ENCODE measurements around the gene AGAP2. TPM values are rescaled to one million over a fixed set of nuclear protein-coding genes. Genes with fewer than 3 reads are reported as not detected.

AGAP2 gene
- total RNA-seq, 1 donor from 2014 or later = 0.20 TPM

DNA sequence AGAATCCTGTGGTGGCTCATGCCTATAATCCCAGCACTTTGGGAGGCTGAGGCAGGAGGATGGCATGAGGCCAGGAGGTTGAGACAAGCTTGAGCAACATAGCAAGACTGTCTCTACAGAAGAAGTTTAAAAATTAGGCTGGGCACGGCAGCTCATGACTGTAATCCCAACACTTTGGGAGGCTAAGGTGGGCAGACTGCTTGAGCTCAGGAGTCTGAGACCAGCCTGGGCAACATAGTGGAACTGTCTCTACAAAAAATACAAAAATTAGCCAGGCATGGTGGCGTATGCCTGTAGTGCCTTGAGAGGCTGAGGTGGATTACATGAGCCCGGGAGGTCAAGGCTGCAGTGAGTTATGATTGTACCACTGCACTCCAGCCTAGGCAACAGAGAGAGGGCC lies 29.3 kb upstream of the AGAP2 start:
- DNase-seq (ENCODE audit: low read depth in 2 of 2) = no peak

DNA sequence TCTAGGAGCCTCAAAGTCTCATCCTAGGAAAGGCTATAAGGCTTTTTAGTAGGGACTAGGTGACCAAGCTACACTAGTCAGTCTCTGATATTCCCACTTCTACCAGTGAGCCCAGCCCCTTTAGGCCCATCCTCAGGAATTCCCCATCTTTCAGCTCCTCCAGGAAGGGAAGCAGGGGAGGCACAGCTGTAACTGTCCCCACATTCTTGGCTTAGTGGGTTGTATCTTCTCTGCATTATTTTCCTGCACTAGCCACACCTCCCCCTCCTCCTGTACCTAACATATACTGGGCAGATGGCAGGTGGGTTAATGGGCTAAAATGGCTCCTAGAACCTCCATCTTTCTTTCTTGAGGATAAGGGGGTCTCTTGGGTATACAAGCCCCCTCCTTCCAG lies 28.8 kb upstream of the AGAP2 start:
- no peak for DNase-seq (ENCODE audit: low read depth in 2 of 2)

DNA sequence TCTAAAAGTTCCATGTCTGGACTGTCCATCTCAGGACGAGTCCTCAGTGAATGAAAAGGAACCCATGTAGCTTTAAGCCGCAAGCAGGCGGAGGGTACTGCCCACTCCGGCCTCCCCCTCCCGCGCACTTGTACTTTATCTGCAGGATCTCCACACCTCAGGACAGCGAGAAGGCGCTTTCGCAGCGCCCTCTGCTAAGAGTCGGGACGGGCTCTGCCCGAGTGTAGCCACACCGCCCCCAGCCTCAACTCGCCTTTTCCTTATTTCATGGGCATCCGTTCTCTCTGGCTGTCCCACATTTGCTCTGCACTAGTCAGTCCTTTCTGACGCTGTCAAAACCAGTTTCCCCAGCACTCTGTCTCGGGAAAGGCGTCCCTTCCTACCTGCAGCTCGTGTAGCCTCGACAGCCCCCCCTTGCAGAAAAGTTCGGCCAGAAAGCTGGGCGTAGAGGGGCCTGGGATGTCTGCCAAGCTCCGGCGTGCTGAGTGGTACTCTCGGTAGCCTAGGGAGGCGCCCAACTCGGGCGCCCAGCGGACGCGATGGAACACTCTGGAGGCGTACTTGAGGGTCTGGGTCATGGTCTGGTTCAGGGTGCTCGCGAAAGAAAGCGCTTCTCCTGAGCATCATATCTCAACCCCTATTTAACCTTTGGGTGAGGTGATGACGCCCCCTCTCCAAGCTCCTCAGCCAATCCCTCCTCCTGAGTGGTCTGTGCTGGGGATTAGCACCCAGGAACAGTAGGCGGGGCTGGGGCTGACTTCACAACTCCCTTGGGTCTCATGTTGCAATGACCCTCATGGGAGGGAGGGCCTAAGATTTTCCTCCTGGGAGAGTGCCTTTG lies 28.1 kb upstream of the AGAP2 start, which contains the start of gene CYP27B1:
Gene CYP27B1, minus strand, starts transcription at position 615 of the 841 bp plus-strand sequence. Its CDS starts 37 bp downstream, at position 578.
- DNase-seq (ENCODE audit: low read depth in 2 of 2) = no peak

DNA sequence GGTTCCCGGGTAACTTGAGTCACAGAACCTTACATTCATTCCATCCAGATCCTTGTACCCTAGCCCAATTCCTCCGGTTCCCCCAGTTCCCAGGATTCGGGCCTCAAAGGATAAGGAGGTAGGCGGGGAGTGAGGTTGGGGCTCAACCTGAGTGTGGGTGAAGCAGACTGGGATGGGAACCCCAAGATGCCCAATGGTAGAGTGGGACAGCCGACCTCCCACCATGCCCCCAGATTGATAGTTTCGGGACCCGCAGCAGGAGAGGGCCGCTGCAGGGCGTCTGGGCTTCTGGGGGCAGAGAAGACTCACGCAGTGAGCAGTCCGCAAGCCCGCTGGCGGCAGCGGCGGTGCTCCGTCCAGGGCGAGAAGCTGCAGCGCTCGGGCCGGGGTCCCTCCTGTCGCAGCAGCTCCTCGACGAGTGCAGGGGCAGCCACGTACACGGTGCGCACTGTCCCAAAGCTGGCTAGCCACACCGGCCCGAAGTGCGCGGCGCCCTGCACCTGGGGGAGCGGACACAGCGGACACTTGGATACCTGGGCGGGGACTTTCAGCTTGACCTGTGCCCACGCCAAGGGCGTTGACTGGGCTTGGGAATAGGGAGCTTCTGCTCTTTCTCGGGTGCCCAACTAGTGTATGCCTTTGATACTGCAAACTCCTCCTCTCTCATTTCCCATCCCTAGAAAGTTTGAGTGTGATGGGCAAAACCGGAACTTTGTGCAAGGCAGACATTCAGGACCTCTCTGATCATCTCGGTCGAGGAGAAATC lies 27.3 kb upstream of the AGAP2 start:
- no peak for DNase-seq (ENCODE audit: low read depth in 2 of 2)

DNA sequence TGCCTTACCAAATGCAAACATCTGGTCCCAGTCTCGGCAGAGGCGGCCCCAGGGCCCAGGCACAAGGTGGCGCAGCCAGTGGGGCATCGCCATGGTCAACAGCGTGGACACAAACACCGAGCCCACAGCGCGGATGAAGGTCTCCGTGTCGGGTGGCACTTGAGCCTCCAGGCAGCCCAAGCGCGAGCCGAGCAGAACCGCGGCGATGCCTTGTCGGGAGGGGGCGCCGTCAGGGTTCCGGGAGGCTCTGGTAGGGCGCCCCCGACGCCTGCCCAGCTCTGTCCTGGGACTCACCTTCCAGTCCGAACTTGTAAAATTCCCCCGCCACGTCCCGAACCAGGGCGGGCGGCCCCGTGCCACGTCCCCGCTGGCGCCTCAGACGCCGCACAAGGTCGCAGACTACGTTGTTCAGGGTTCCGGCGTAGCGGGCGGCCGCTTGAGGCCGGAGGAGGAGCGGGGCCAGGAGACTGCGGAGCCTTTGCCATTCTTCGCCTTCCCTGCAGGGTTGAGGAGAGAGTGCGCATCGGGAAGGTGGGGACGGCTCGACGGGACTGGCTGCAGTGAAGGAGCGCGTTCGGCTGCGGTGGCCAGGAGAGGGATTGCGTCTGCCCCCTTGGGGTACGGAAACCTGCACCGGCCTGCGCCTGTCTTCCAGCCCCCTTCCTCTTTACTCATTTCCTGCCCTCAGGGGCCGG lies 26.6 kb upstream of the AGAP2 start:
- DNase-seq (ENCODE audit: low read depth in 2 of 2) = peak in 1 of 2 donors; percentile 48

DNA sequence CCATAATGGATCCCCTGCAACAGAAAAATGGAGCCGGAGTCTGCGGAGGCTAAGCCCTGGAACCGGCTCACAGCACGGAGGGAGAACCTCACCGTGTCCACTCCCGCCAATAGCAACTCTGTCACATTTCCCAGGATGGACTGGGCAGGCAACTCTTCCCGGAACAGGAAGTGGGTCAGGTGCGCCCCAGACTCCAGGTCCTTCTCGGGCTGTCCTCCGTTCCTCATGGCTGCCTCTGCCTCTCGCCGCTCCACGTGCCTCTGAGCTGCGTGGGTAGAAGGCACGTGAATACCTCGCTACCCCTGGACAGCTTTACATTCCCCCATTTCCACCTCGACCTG lies 26.1 kb upstream of the AGAP2 start:
- no peak for DNase-seq (ENCODE audit: low read depth in 2 of 2)

DNA sequence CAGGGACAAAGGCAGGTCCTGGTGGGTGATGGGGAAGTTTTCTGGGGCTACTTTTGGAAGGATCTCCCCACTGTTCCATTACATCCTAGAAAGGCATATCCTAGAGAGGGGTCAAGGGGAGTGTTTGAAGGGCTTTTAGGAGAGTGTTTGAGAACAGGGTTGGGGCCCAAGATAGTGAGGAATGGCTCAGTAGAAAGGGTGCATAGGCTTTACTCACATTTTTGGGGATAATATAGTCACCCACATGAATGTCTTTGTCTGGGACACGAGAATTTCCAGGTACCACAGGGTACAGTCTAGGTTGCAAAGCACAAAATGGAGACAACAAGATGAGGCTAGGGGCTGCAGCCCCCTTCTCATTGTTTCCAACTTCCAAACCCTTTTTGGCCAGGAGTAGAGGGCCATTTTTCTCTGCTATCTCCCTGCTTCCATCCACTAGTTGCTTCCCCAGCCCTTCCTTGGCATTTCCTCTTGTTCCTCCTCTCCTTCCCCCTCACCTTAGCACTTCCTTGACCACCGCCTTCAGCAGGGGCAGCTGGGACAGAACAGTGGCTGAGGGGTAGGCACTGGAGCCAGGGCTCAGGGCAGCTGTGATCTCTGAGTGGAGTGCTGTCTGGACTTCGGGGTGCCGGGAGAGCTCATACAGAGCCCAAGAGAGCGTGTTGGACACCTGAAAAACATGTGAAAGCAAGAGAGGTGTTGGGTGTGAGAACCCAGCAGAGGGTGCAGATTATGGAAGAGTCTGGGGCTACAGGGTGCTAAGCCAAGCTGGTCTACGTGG lies 25.5 kb upstream of the AGAP2 start:
- no peak for DNase-seq (ENCODE audit: low read depth in 2 of 2)

DNA sequence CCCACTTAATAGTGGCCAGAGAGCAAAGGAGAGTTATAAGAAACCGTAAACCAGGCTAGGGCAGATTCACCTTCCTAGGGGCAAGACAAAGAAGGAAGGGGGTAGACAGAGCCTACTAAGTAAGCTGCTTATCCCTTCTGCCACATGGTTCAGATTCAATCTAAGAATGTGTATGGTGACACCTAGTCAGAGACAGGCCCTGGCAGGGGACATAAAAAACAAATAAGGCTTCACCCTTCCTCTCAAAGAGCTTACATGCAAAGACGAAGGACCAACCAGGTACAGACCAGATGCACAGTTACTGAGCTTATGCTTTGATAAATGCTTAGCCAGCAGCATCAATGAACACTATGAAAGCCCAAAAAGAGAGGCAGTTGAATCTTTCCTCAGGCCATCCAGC lies 23.9 kb upstream of the AGAP2 start:
- no peak for DNase-seq (ENCODE audit: low read depth in 2 of 2)

DNA sequence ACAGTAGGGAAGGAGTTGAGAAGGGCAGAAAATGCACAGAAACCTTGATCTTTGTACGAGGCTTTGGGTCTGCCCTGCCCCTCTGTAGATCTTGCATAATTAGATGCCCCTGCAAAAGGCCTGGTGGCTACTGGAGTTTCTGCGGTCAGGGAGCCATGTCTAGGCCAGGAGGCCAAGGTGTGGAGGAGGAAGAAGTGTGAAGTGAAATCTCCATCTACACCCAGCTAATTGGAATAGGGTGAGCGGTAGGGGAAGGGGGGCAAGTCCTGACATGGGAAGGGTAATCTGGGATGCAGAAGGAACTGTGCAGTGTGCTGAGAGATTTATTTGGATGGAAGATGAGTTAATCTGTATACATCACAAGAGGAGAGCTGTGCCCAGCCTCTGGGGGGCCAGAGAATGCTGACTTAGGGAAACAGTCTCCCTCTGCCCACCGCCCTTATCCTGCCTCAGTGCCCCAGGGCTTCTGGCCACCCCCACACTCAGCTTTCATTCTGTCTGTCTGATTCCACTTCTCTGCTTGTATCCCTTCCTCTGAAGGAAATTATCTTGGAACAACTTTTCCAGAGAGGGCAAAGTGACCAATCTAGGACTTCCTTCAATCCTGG lies 23.0 kb upstream of the AGAP2 start:
- DNase-seq (ENCODE audit: low read depth in 2 of 2) = no peak

DNA sequence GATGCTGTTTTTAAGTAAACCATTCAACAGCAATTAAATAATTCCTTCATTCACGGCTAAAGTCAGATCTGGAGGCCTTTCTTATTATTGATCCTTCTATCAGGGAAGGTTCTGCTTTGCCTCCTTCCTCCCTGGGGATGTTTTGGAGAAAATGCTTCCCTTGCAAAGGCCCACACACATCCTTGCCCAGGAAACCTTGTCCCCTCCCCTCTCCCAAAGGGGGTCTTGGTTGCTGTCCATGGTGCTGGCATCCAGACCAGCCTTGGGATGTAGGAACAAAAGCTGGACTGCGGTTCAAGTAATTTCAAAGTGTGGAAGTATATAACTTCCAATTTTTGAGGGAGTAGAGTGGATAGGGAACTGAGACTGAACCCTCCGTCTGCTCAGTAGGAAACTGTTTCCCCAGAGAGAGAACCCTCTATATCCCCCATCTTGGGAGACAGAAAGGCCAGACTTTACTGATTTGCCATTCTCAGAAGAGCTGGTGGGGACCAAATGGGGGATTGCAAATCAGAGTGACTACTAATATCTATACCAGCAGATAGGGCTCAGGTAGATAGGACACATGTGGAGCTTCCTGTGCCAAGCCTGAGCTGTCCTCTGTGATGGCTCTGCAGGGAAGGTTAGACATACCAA lies 21.9 kb upstream of the AGAP2 start:
- DNase-seq (ENCODE audit: low read depth in 2 of 2) = no peak

DNA sequence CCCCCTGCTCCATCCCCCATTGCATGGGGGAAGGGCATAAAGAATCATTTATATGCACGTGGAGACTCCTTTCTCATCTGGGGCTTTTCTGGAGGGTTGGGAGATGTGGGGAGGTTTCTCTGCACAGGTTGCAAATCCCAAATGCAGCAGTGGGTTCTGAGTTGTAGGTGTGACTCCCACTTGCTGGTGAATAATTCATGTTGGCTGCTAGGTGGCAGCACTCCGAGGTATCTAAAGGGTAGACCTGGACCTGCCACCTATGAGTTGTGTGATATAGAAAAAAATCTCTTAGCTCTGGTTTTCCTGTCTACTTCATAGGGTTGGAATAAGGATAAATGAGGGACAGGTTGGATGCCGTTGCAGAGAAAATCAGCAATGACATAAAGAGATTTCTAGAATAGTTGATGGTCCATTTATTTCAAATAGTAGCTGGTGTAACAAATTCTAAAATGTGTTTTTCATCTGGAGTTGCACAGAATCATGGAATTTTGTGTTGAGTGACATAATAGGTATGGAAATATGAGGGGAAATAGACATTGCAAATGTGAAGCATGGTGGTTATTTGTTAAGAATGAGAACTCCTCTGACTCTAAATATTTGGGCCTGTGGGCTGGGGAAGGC lies 20.9 kb upstream of the AGAP2 start:
- peak; percentile 44 to 58 for DNase-seq (ENCODE audit: low read depth in 2 of 2)

DNA sequence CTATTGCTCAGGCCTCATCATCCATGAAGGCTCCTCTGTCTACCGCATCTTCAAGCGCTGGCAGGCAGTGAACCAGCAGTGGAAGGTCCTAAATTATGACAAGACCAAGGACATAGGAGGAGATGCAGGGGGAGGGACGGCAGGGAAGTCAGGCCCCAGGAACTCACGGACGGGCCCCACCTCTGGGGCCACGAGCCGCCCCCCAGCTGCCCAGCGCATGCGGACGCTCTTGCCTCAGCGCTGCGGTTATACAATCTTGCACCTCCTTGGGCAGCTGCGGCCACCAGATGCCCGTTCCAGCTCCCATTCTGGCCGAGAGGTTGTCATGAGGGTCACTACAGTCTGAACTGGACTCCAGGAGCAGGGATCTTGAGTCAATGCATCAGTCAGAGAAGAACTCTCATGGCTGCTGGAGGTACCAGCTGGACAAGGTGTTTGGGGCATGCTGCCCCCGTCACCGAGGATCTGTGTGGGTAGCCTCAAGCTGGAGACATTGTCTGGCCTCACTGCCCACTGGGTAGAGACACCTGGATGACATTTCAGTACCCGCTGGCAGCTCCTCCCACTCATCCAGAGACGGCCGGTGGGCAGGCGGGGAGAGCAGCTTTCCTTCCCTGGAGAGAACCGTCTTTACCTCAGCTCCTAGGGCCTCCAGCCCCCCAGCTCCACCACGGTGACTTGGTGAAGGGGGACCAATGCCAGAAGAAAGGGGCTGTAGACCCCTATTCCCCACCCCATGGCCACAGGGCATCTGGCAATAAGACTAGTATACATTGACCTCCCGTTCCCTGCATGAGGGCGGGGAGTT lies 20.2 kb upstream of the AGAP2 start:
- no peak for DNase-seq (ENCODE audit: low read depth in 2 of 2)

DNA sequence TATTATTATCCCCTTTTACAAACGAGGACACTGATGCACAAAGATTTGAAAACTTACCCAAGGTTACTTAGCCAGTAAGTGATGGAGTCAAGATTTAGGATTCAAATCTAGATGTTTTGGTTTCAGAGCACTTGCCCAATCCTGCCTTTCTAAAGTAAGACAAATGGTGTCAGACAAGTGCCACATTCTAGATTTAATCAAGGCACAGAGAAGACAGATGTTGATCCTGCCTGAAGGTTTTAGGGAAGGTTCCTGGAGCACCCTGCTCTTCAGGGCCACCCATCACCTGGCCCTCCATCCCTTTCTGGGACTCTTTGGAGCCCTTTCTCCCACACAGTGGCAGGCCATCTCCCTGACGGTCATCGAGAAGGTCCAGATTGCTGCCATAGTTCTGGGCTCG lies 19.2 kb upstream of the AGAP2 start:
- no peak for DNase-seq (ENCODE audit: low read depth in 2 of 2)

DNA sequence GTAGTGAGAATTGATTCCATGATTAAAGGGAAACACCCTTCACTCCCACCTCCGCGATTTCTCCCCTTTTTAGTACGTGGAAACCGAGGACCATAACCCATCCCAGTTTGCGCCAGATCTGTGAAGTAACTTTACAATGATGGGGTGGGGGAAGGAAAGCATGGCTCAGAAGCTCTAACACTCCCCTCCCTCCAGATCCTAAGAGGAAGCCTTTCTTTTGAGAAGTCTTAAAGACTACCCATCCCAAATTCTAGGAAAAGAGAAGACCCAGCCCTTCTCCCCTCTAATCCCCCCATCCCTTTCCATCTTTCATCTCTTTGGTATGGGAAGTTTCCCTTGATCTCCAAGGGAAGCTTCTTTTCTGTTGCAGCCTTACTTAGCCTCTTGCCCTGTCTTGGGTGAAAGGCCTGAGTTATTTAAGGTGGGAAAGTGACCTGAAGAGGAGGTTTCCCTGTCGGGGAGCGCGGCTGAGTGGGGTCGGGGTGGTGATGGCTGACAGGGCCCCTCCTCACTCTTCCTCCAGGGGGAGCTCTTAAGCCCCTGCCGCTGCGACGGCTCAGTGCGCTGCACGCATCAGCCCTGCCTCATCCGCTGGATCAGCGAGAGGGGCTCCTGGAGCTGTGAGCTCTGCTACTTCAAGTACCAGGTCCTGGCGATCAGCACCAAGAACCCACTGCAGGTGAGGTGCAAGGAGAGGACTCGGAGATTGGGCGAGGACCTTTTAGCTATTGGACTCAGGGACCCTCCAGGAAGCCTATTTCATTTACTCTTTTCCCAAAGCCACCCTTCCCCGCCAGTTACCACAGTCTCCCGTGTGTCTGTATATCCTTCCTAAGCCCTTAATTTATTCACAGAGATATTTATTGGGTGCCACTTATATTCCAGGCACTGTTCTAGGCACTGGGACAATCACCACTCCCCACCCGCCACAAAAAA lies 18.1 kb upstream of the AGAP2 start:
- DNase-seq (ENCODE audit: low read depth in 2 of 2) = peak; percentile 30 to 64

DNA sequence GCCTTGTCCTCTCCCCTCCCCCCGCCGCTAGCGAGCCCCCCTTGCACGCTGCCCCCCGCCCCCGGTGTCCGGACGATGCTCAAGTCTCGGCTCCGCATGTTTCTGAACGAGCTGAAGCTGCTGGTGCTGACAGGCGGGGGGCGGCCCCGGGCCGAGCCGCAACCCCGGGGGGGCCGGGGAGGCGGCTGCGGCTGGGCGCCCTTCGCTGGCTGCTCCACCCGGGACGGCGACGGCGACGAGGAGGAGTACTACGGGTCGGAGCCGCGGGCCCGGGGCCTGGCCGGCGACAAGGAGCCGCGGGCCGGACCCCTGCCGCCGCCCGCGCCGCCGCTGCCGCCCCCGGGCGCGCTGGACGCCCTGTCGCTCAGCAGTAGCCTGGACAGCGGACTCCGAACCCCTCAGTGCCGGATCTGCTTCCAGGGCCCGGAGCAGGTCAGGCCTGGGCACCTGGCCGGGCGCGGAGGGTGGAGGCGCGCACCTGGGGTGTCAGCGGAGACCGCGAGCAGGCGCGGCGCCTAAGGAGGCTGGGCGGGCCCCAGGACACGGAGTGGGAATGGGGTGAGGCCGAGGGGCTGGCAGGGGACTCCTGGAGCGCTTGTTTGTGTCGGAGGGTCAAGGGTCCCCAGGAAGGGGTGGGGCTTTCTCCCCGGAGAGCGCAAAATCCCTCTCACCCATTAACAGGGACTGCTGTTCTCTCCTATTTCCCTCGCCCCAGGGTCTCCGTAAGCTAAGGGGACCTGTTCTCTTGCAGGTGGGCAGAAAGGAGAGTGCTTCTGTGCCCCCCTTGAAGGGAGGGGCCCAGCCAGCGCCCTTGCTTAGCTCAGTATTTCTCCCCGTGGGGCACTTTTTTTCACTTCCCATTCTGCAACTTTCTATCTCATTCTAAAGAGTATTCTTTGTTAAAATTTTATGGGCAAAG lies 17.2 kb upstream of the AGAP2 start:
- DNase-seq (ENCODE audit: low read depth in 2 of 2) = no peak

DNA sequence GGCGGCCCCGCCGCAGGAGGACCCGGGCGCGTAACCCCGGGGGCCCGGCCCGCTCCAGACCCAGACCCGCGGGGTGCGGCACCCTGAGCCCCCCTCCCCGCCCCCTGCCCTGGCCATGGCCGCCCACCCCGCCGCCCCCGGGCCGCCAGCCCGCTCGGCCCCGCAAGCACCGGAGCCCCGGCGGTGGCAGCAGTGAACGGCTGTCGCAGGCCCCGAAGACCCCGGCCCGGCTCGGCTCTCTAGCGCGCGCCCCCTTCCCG lies 16.6 kb upstream of the AGAP2 start:
- DNase-seq (ENCODE audit: low read depth in 2 of 2) = no peak

DNA sequence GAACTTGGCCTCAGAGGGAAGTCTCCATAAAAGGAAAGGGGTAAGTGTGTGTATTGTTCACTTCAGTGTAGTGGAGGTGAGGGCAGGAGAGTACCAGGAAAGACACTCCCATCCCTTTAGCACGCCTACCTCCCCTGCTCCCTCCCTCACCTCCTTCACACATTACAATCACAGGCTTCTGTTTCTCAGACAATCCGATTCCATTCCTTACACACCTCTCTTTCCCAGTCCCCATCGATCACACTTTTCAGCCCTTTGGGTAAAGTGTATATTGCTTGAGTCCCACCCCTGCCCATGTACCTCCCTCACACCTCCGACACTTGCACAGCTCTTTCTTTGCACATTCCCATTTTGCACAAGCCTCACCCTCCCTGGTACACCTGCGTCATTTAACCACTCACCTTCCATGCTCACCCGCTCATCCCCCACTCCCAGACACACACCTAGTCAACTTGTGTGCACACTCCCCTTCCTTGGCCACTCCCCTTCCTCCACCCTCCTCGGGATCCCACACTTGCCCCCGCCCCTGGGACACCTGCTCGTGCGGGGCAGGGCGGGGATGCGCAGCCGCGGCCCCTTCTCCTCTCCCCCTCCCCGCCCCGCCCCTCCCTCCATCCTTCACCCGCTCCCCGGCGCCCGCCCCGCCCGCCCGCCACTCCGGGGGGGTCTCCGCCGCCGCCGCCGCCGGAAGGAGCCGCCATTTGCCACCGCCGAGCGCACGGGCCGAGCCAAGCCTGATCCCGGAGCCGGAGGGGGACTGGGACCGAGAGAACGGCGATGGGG lies 16.1 kb upstream of the AGAP2 start, which contains the start of gene MARCHF9:
Gene MARCHF9, plus strand, starts transcription at position 693 of the 783 bp plus-strand sequence. CDS start 426 bp downstream, outside the sequence.
- DNase-seq (ENCODE audit: low read depth in 2 of 2) = no peak

All from lung microvascular endothelial cell (primary cell).